Spinal cord (tissue), 10 donors: Measurements from ENCODE around the gene ZC3H18. TPM values are rescaled to one million over a fixed set of nuclear protein-coding genes. Genes with fewer than 3 reads are reported as not detected.

Experiments used
- DNase-seq, 6 donors: peaks; one replicate each; pipeline versions ENCODE4 v3.0.0 to v3.0.0-alpha.2; 2013 to 2015; ENCODE audit warnings: low spot score in 6 of 6, low read depth in 4 of 6
- H3K27ac ChIP-seq: one replicate; pipeline ENCODE4 v1.5.1; 2013; ENCODE audit warnings: low read depth, low read length, control low read depth
- H3K27me3 ChIP-seq: one replicate; pipeline ENCODE4 v1.6.1; 2013; ENCODE audit warnings: low read length; ENCODE audit not compliant: control insufficient read depth, insufficient read depth
- H3K36me3 ChIP-seq: one replicate; pipeline ENCODE4 v1.6.1; 2013; ENCODE audit warnings: low read length; ENCODE audit not compliant: control insufficient read depth, insufficient read depth
- H3K4me1 ChIP-seq: one replicate; pipeline ENCODE4 v1.6.1; 2013; ENCODE audit warnings: low read length; ENCODE audit not compliant: control insufficient read depth, insufficient read depth
- H3K4me3 ChIP-seq: one replicate; pipeline ENCODE4 v1.5.1; 2013; ENCODE audit warnings: low read depth, low read length, control low read depth
- H3K9me3 ChIP-seq: one replicate; pipeline ENCODE4 v1.6.1; 2013; ENCODE audit warnings: low read length; ENCODE audit not compliant: control insufficient read depth, insufficient read depth
- WGBS: methylation state at CpG from one replicate; pipeline ENCODE4 v1.1.5; 2013; ENCODE audit warnings: missing lambda C conversion rate; ENCODE audit not compliant: insufficient coverage; 5-methylcytosine and 5-hydroxymethylcytosine counted together
- polyA plus RNA-seq, 2 donors: library from polyadenylated mRNA; unstranded; fragments of 120-200 nt; gene quantifications; one replicate each; pipeline ENCODE4 v1.2.1, GENCODE V29; 2013; ENCODE audit not compliant: insufficient read length in 2 of 2
- total RNA-seq, 2 donors: library from RNA; depleted of rRNA in 1 of 2; stranded (reverse); fragments of 120-200 nt in 1 of 2; fragments of >200 nt in 1 of 2; gene quantifications; one replicate each; pipeline versions ENCODE4 v1.2.3 to v1.2.4, GENCODE V29; 2013 to 2014
- donor health status: healthy.

ZC3H18 gene
- total and polyA plus RNA-seq, 4 donors: 9.1 to 46.4 (median 28.5) TPM

- DNase-seq: peak in 1 of 6 donors; percentile 9
- no peak overlapping the region for H3K27ac ChIP-seq
- H3K9me3 ChIP-seq: no peaks in the 10 kb centered on the region
- peaks cover 16% of the 10 kb centered on the region for H3K4me1 ChIP-seq
- H3K27me3 ChIP-seq: peaks cover 18% of the 10 kb centered on the region
- H3K36me3 ChIP-seq: peaks cover 31% of the 10 kb centered on the region
- H3K4me3 ChIP-seq: no peak overlapping the region
- WGBS: 41% methylated on average over 26 of the region's 32 CpGs
Observed at GRCh38 chr16:88678224-88678979, 108.2 kb downstream of the ZC3H18 start.

GRCh38 chr16:88680554-88681083, 110.4 kb downstream of the ZC3H18 start:
- Histone ChIP-seq H3K27me3 (peaks cover 39% of the 10 kb centered on the region), H3K36me3 (peaks cover 13% of the 10 kb centered on the region), H3K4me1 (peaks cover 24% of the 10 kb centered on the region), H3K4me3 (no peak overlapping the region), H3K9me3 (no peaks in the 10 kb centered on the region), H3K27ac (no peak overlapping the region)
- 79% methylated on average over 3 of the region's 5 CpGs for WGBS
- DNase-seq: no peak

GRCh38 chr16:88681084-88681680, 111.0 kb downstream of the ZC3H18 start:
- Histone ChIP-seq H3K27me3 (peaks cover 45% of the 10 kb centered on the region), H3K36me3 (peaks cover 9% of the 10 kb centered on the region), H3K27ac (no peak overlapping the region), H3K4me1 (peaks cover 30% of the 10 kb centered on the region), H3K9me3 (no peaks in the 10 kb centered on the region), H3K4me3 (no peak overlapping the region)
- DNase-seq: no peak
- 56% methylated on average over 31 of the region's 31 CpGs for WGBS

Other genes starting within 250 kb of the ZC3H18 start
- 1 to 10 TPM; 3.2 to 3.9 TPM for gene ZNF469, start 187.4 kb upstream of the ZC3H18 start, total RNA-seq
- gene ZNF469, start 187.4 kb upstream of the ZC3H18 start, polyA plus RNA-seq: 10 to 100 TPM in 1 of 2 donors, 1 to 10 TPM in 1; 7.8 to 11.1 TPM
- 1 to 10 TPM in 1 of 2 donors, under 1 TPM in 1; 0.59 to 4.3 TPM for gene ZFPM1, start 117.1 kb upstream of the ZC3H18 start, total RNA-seq
- gene ZFPM1, start 117.1 kb upstream of the ZC3H18 start, polyA plus RNA-seq: 1 to 10 TPM; 7.1 to 8.7 TPM
- gene IL17C, start 68.2 kb downstream of the ZC3H18 start, total RNA-seq: not detected
- gene IL17C, start 68.2 kb downstream of the ZC3H18 start, polyA plus RNA-seq: not detected
- gene CYBA, start 80.7 kb downstream of the ZC3H18 start, total RNA-seq: 100 to 1,000 TPM in 1 of 2 donors, 10 to 100 TPM in 1; 58.5 to 147 TPM
- gene CYBA, start 80.7 kb downstream of the ZC3H18 start, polyA plus RNA-seq: 10 to 100 TPM; 64.6 to 69.6 TPM
- 10 to 100 TPM; 39.5 to 64.3 TPM for gene MVD, start 92.7 kb downstream of the ZC3H18 start, total RNA-seq
- gene MVD, start 92.7 kb downstream of the ZC3H18 start, polyA plus RNA-seq: 100 to 1,000 TPM; 140 to 157 TPM
- under 1 TPM; 0.30 to 0.33 TPM for gene SNAI3, start 116.1 kb downstream of the ZC3H18 start, total RNA-seq
- 1 to 10 TPM; 2.2 TPM for gene SNAI3, start 116.1 kb downstream of the ZC3H18 start, polyA plus RNA-seq
- 10 to 100 TPM in 1 of 2 donors, 1 to 10 TPM in 1; 7.8 to 19.9 TPM for gene RNF166, start 136.0 kb downstream of the ZC3H18 start, total RNA-seq
- gene RNF166, start 136.0 kb downstream of the ZC3H18 start, polyA plus RNA-seq: 10 to 100 TPM; 27.0 to 27.2 TPM
- 10 to 100 TPM in 1 of 2 donors, 1 to 10 TPM in 1; 8.6 to 15.2 TPM for gene CTU2, start 136.1 kb downstream of the ZC3H18 start, total RNA-seq
- 10 to 100 TPM; 24.9 to 25.8 TPM for gene CTU2, start 136.1 kb downstream of the ZC3H18 start, polyA plus RNA-seq
- gene PIEZO1, start 214.8 kb downstream of the ZC3H18 start, total RNA-seq: 10 to 100 TPM; 34.7 to 54.8 TPM
- gene PIEZO1, start 214.8 kb downstream of the ZC3H18 start, polyA plus RNA-seq: 10 to 100 TPM; 27.7 to 45.2 TPM
- gene CDT1, start 233.4 kb downstream of the ZC3H18 start, total RNA-seq: 1 to 10 TPM; 3.6 to 4.4 TPM
- 10 to 100 TPM; 11.3 to 13.9 TPM for gene CDT1, start 233.4 kb downstream of the ZC3H18 start, polyA plus RNA-seq
- gene APRT, start 241.5 kb downstream of the ZC3H18 start, total RNA-seq: 100 to 1,000 TPM in 1 of 2 donors, 10 to 100 TPM in 1; 15.8 to 107 TPM
- gene APRT, start 241.5 kb downstream of the ZC3H18 start, polyA plus RNA-seq: 10 to 100 TPM; 61.4 to 71.3 TPM